WERI-Rb-1 (cell line): ENCODE measurements around the gene PTPRN2.

Source experiments
- DNase-seq: peaks from one replicate; pipeline ENCODE4 v3.0.0-alpha.2; 2020
- H3K27ac ChIP-seq: fragments of 250-450 bp; sonication (Bioruptor Pico); 2 replicates; pipeline ENCODE4 v1.5.1; 2020; ENCODE audit warnings: mild to moderate bottlenecking, moderate library complexity
- H3K27me3 ChIP-seq: fragments of 250-450 bp; sonication (Bioruptor Pico); 2 replicates; pipeline ENCODE4 v1.5.1; 2021; ENCODE audit warnings: mild to moderate bottlenecking, low read depth, moderate library complexity; ENCODE audit not compliant: insufficient read depth, severe bottlenecking
- H3K36me3 ChIP-seq: fragments of 250-450 bp; sonication (Bioruptor Pico); 2 replicates; pipeline ENCODE4 v1.5.1; 2020; ENCODE audit warnings: mild to moderate bottlenecking, moderate library complexity
- H3K4me3 ChIP-seq: 2 replicates; pipeline ENCODE4 v1.5.1; 2011; ENCODE audit warnings: low read depth, mild to moderate bottlenecking, control low read depth, low read length
- H3K9me3 ChIP-seq: fragments of 250-450 bp; sonication (Bioruptor Pico); 2 replicates; pipeline ENCODE4 v1.5.1; 2021; ENCODE audit warnings: mild to moderate bottlenecking, moderate library complexity; ENCODE audit not compliant: severe bottlenecking
- CTCF ChIP-seq: IDR thresholded peaks from 2 replicates; pipeline ENCODE4 v1.5.1; 2011; ENCODE audit warnings: low read depth, mild to moderate bottlenecking, control low read depth, inconsistent platforms, low read length

PTPRN2 gene

GRCh38 chr7:158292948-158293347 is 294.7 kb downstream of the PTPRN2 start:
- DNase-seq, result no peak
- no peak for TF ChIP-seq CTCF
- Histone ChIP-seq H3K4me3 (no peak overlapping the region), H3K36me3 (no peaks in the 10 kb centered on the region), H3K27me3 (no peaks in the 10 kb centered on the region), H3K9me3 (peaks cover 6% of the 10 kb centered on the region), H3K27ac (no peak overlapping the region)

GRCh38 chr7:158291998-158292397 is 295.6 kb downstream of the PTPRN2 start:
- no peaks in the 10 kb centered on the region for H3K36me3 ChIP-seq

GRCh38 chr7:158289761-158290523 is 297.7 kb downstream of the PTPRN2 start:
- H3K9me3 ChIP-seq, result peaks cover 8% of the 10 kb centered on the region
- DNase-seq, result no peak
- no peaks in the 10 kb centered on the region for H3K27me3 ChIP-seq
- TF ChIP-seq CTCF, result no peak
- no peak overlapping the region for H3K4me3 ChIP-seq
- no peak overlapping the region for H3K27ac ChIP-seq
- H3K36me3 ChIP-seq, result no peaks in the 10 kb centered on the region

More at GRCh38 chr7:158291998-158292397, 295.6 kb downstream of the PTPRN2 start:
- Histone ChIP-seq H3K27ac (peak overlapping the region; percentile 29; the same call in 1 of the 2 replicates), H3K27me3 (no peaks in the 10 kb centered on the region), H3K9me3 (peaks cover 6% of the 10 kb centered on the region), H3K4me3 (no peak overlapping the region)
- peak; percentile 27 for DNase-seq
- no peak for TF ChIP-seq CTCF

GRCh38 chr7:158289231-158289630 is 298.4 kb downstream of the PTPRN2 start:
- TF ChIP-seq CTCF, result no peak
- peaks cover 8% of the 10 kb centered on the region for H3K9me3 ChIP-seq

GRCh38 chr7:158286210-158286609 is 301.4 kb downstream of the PTPRN2 start:
- no peak for DNase-seq
- no peak for TF ChIP-seq CTCF
- no peak overlapping the region for H3K4me3 ChIP-seq
- no peaks in the 10 kb centered on the region for H3K36me3 ChIP-seq
- no peaks in the 10 kb centered on the region for H3K27me3 ChIP-seq
- no peak overlapping the region for H3K27ac ChIP-seq
- peaks cover 8% of the 10 kb centered on the region for H3K9me3 ChIP-seq

More at GRCh38 chr7:158289231-158289630, 298.4 kb downstream of the PTPRN2 start:
- no peak for DNase-seq
- no peak overlapping the region for H3K4me3 ChIP-seq
- H3K27me3 ChIP-seq, result no peaks in the 10 kb centered on the region
- H3K27ac ChIP-seq, result no peak overlapping the region
- H3K36me3 ChIP-seq, result no peaks in the 10 kb centered on the region

- DNase-seq, result no peak
- Histone ChIP-seq H3K9me3 (peaks cover 8% of the 10 kb centered on the region), H3K4me3 (no peak overlapping the region), H3K27ac (no peak overlapping the region), H3K36me3 (no peaks in the 10 kb centered on the region), H3K27me3 (no peaks in the 10 kb centered on the region)
- no peak for TF ChIP-seq CTCF
Measured at GRCh38 chr7:158285383-158285770, 302.2 kb downstream of the PTPRN2 start.
